ENCODE measurements around the gene HSD17B2. TPM values are rescaled to one million over a fixed set of nuclear protein-coding genes. Genes with fewer than 3 reads are reported as not detected.
"Not testable (repeated sequence)": the region's sequence is repeated elsewhere in the genome, so short reads cannot be mapped to it uniquely, and the experiment has no call there.

HSD17B2 gene
- total RNA-seq, 1 experiment from 2014 or later = not detected

- in situ Hi-C loops (cut with HindIII; ENCODE audit: low pct_unique_long_range_greater_than_20kb, low sequenced_read_pairs) = no loop called here
- DNase-seq (ENCODE audit: low read depth, low spot score) = no peak
These were observed 53.4 kb downstream of the HSD17B2 start for GRCh38 chr16:82088483-82088882.

GRCh38 chr16:82091241-82091640 lies 56.2 kb downstream of the HSD17B2 start:
- no peak for DNase-seq (ENCODE audit: low read depth, low spot score)

GRCh38 chr16:82092711-82093110 lies 57.7 kb downstream of the HSD17B2 start:
- DNase-seq (ENCODE audit: low read depth, low spot score) = no peak
- in situ Hi-C loops (cut with HindIII; ENCODE audit: low pct_unique_long_range_greater_than_20kb, low sequenced_read_pairs) = no loop called here

More at GRCh38 chr16:82091241-82091640, 56.2 kb downstream of the HSD17B2 start:
- in situ Hi-C loops (cut with HindIII; ENCODE audit: low pct_unique_long_range_greater_than_20kb, low sequenced_read_pairs) = no loop called here

GRCh38 chr16:82093666-82094300 lies 58.7 kb downstream of the HSD17B2 start:
- in situ Hi-C loops (cut with HindIII; ENCODE audit: low pct_unique_long_range_greater_than_20kb, low sequenced_read_pairs) = no loop called here
- DNase-seq (ENCODE audit: low read depth, low spot score) = no peak

GRCh38 chr16:82094942-82095540 lies 60.0 kb downstream of the HSD17B2 start:
- in situ Hi-C loops (cut with HindIII; ENCODE audit: low pct_unique_long_range_greater_than_20kb, low sequenced_read_pairs) = no loop called here
- DNase-seq (ENCODE audit: low read depth, low spot score) = no peak

- DNase-seq (ENCODE audit: low read depth, low spot score) = no peak
- in situ Hi-C loops (cut with HindIII; ENCODE audit: low pct_unique_long_range_greater_than_20kb, low sequenced_read_pairs) = no loop called here
These were observed 61.6 kb downstream of the HSD17B2 start for GRCh38 chr16:82096641-82097040.

GRCh38 chr16:82105107-82105506 lies 70.1 kb downstream of the HSD17B2 start:
- DNase-seq (ENCODE audit: low read depth, low spot score) = no peak
- in situ Hi-C loops (cut with HindIII; ENCODE audit: low pct_unique_long_range_greater_than_20kb, low sequenced_read_pairs) = no loop called here

GRCh38 chr16:82108100-82108499 lies 73.0 kb downstream of the HSD17B2 start:
- in situ Hi-C loops (cut with HindIII; ENCODE audit: low pct_unique_long_range_greater_than_20kb, low sequenced_read_pairs) = no loop called here

GRCh38 chr16:82108774-82109173 lies 73.7 kb downstream of the HSD17B2 start:
- DNase-seq (ENCODE audit: low read depth, low spot score) = no peak

More at GRCh38 chr16:82108100-82108499, 73.0 kb downstream of the HSD17B2 start:
- DNase-seq (ENCODE audit: low read depth, low spot score) = no peak

GRCh38 chr16:82109266-82109665 lies 74.2 kb downstream of the HSD17B2 start:
- DNase-seq (ENCODE audit: low read depth, low spot score); in situ Hi-C loops (cut with HindIII; ENCODE audit: low pct_unique_long_range_greater_than_20kb, low sequenced_read_pairs): not testable (repeated sequence)

More at GRCh38 chr16:82108774-82109173, 73.7 kb downstream of the HSD17B2 start:
- in situ Hi-C loops (cut with HindIII; ENCODE audit: low pct_unique_long_range_greater_than_20kb, low sequenced_read_pairs) = no loop called here

- in situ Hi-C loops (cut with HindIII; ENCODE audit: low pct_unique_long_range_greater_than_20kb, low sequenced_read_pairs) = no loop called here
- no peak for DNase-seq (ENCODE audit: low read depth, low spot score)
These were observed 76.9 kb downstream of the HSD17B2 start for GRCh38 chr16:82111944-82112343.

GRCh38 chr16:82113741-82114140 lies 78.7 kb downstream of the HSD17B2 start:
- no peak for DNase-seq (ENCODE audit: low read depth, low spot score)
- in situ Hi-C loops (cut with HindIII; ENCODE audit: low pct_unique_long_range_greater_than_20kb, low sequenced_read_pairs) = no loop called here

- in situ Hi-C loops (cut with HindIII; ENCODE audit: low pct_unique_long_range_greater_than_20kb, low sequenced_read_pairs) = no loop called here
- DNase-seq (ENCODE audit: low read depth, low spot score) = no peak
These were observed 81.5 kb downstream of the HSD17B2 start for GRCh38 chr16:82116535-82116934.

- no peak for DNase-seq (ENCODE audit: low read depth, low spot score)
- in situ Hi-C loops (cut with HindIII; ENCODE audit: low pct_unique_long_range_greater_than_20kb, low sequenced_read_pairs) = no loop called here
These were observed 83.7 kb downstream of the HSD17B2 start for GRCh38 chr16:82118749-82119148.

GRCh38 chr16:82119405-82119804 lies 84.4 kb downstream of the HSD17B2 start:
- no peak for DNase-seq (ENCODE audit: low read depth, low spot score)
- in situ Hi-C loops (cut with HindIII; ENCODE audit: low pct_unique_long_range_greater_than_20kb, low sequenced_read_pairs) = no loop called here

GRCh38 chr16:82124651-82125050 lies 89.6 kb downstream of the HSD17B2 start:
- no peak for DNase-seq (ENCODE audit: low read depth, low spot score)
- in situ Hi-C loops (cut with HindIII; ENCODE audit: low pct_unique_long_range_greater_than_20kb, low sequenced_read_pairs) = no loop called here

- DNase-seq (ENCODE audit: low read depth, low spot score) = no peak
- in situ Hi-C loops (cut with HindIII; ENCODE audit: low pct_unique_long_range_greater_than_20kb, low sequenced_read_pairs) = no loop called here
These were observed 94.8 kb downstream of the HSD17B2 start for GRCh38 chr16:82129881-82130280.

- in situ Hi-C loops (cut with HindIII; ENCODE audit: low pct_unique_long_range_greater_than_20kb, low sequenced_read_pairs) = no loop called here
- no peak for DNase-seq (ENCODE audit: low read depth, low spot score)
These were observed 98.7 kb downstream of the HSD17B2 start for GRCh38 chr16:82133798-82134197.

GRCh38 chr16:82134846-82135245 lies 99.8 kb downstream of the HSD17B2 start:
- in situ Hi-C loops (cut with HindIII; ENCODE audit: low pct_unique_long_range_greater_than_20kb, low sequenced_read_pairs) = no loop called here
- no peak for DNase-seq (ENCODE audit: low read depth, low spot score)

All from SK-MEL-5 (cell line).